Measurements from ENCODE around the gene CHERP.
"Not testable (repeated sequence)": the region's sequence is repeated elsewhere in the genome, so short reads cannot be mapped to it uniquely, and the experiment has no call there.

Gene CHERP

DNA sequence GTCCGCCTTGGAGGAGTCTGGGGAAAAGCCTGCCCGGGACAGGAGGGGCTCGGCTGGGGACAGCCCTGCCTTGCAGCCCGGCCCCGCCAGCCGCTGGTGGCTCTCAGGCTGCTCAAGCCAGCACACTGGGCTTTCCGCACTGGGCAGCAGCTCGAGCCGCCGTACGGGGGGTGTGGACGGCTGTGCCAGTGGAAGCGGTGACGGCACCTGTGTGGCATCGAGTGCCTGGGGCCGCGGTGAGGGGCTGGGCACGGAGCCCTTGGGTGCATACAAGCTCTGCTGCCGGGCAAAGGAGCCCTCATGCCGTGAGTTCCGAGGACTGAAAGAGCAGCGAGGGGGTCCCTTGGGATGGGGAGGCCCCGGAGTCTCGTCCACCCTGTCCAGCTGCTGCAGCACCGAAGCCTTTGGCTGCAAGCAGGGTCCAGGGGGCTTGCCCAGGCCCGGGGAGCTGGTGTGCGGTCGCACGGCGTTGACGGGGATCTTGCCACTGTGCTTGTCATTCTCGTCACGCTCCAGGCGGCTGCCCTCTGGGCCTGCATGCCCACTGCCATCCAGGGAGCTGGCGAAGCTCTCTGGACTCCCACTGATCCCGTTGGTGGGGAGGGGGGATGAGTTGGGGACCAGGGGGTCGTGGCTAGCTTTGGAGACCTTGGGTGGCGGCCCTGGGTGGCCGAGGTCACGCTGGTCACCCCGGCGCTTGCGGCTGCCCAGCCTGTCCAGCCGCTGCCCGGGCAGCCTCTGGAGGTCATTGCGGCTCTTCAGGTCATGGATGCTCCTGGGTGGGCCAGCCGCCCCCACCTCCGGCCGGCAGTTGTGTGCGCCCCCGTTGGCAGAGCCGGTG is 34.7 kb upstream of the CHERP start:
- DNase-seq: no peak

DNA sequence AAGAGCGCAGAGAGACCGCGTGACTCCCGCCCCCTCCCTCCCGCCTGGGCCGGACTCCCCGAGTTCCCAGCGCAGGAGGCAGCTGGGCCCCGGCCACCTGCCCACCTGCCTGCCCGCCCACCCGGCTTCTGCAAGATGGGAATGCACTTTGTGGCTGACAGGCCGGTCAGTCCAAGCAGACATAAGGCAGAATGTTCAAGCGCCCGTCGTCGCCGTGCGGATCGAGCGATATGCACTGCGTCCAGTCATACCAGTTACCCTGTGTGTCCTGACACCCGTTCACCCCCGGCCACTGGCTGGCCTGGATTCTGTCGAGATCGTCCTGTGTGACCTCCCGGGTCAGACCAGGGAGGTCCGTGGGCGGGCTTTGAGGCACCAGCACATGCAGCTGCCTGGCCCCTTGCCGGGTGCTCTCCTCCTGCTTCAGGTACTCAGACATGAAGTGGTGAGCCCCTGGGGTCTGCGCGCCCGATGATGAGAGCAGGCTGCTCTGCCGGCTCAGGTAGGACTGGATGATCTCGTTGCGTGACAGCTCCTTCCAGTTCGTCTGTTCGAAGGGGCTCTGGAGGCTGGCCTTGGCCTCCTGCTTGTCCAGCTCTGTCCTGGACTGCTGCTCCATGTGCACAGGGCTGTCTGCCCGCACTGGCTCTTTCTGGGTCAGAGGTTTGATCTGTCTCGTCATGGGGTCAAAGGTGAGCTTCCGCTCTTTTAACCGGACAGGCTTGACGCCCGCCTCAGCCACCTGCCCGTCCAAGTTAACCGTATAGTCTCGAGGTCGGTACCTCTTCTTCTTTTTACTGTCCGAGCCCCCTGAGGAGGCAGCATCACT is 33.8 kb upstream of the CHERP start:
- no peak for DNase-seq

DNA sequence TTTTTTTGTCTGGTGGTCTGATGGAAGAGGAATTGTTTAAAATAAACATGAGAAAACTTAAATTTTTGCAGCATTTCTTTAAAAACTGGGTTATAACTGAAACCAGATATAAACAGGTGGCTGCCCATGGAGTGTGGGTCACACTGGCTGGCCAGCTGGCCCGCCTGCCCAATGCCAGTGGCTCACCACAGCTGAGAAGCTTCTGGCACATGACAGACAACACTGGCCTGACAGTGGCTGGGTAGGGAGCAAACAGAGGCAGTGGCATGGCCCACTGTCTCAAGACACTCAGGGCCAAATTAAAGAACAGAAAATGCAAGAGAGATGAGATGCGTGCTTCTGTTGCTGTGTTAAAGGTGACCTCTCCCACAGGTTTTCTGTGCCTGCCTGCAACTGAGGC is 33.0 kb upstream of the CHERP start:
- no peak for DNase-seq

DNA sequence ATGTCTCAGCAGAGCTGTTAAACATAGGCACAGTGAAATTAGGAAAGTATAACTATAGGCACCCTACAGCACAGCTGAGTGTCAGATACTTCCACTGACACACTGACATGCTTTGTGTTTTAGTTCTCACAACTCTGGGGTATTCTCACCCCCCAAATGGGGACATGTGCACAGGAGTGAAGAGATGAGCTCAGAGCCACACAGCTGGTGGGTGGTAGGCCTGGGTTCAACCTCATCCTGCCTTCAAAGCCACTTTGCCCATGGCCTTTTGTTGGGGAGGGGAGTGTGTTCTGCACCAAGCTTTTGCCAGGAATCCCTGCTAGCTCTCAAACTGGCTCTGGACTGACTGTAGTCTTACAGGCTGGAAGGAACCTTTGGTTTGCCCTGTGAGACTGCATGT is 31.7 kb upstream of the CHERP start:
- no peak for DNase-seq

DNA sequence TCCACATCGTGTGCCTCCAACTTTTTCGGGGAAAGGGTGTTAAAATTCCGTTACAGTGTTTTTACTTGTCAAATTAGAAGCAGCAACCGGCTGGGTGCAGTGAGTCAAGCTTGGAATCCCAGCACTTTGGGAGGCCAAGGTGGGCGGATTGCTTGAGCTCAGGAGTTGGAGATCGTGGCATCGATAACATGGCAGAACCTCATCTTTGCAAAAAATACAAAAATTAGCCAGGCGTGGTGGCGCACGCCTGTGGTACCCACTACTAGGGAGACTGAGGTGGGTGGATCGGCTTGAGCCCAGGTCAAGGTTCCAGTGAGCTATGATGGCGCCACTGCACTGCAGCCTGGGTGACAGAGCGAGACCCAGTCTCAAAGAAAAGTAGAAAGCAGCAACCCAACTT is 31.1 kb upstream of the CHERP start:
- no peak for DNase-seq

DNA sequence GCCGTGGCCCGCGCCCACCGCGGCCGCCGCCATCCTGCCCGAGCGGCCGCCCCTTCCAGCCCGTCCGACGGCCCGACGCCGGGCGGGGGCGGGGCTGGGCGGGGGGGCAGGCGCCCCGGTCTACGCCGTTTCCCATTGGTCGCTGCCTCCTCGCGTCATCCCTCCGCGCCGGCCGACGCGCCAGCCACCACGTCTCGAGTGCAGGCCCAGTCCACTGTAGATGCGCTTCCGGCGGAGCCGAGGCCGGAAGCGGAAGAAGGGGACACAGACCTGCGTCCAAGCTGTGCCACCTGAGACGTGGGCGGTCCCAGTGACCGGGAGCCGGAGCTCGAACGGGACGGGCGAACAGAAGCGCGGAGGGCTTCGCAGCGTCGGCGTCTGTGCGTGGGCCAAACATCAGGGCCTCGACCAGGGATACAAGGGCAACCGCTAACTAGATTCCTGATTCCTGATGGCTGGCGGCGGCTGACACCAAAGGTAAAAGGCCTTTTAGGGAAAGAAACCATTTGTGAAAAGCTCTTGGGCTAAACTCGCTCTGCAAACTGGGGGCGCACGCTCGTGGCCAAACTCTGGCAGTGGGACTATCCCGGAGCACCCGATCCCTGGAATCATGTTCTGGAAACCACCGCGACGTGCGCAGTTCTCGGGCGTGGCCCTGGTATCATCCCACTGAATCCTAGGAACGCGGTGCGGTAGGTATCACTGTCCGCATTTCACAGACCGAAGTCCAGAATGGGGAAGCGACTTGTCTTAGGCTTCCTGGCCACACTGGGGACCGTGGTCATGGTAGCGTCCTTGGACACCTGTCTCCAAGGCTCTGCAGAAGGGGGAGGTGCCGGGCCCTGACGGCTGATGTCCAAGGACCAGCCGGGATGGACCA is 30.3 kb upstream of the CHERP start, which contains the start of gene SLC35E1:
SLC35E1 (minus strand) TSS at position 84 of the 880 bp plus-strand sequence; CDS start at position 33, 51 bp downstream.
- peak; percentile 84 for DNase-seq

DNA sequence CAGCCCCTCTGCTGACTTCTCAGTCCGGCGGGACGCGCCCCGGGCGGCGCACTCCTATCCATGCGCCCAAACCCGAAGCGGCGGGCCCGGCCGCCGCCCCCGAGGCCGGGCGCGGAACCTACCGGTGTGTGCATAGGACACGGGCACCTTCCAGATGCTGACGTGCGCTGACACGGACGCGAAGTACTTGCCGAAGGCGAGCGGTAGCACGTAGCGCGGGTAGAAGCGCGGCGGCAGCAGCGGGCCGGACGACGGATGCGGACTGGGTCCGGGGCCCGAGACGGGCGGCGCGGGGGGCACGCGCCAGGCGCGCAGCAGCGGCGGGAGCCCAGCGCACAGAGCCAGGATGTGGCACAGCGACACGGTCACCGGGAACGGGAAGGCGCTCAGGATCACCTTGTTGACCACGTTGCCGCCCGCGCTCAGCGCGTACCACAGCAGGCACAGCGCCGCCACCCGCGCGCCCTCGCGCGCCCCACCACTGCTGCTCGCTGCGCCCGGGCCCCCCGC is 29.6 kb upstream of the CHERP start:
- no peak for DNase-seq

DNA sequence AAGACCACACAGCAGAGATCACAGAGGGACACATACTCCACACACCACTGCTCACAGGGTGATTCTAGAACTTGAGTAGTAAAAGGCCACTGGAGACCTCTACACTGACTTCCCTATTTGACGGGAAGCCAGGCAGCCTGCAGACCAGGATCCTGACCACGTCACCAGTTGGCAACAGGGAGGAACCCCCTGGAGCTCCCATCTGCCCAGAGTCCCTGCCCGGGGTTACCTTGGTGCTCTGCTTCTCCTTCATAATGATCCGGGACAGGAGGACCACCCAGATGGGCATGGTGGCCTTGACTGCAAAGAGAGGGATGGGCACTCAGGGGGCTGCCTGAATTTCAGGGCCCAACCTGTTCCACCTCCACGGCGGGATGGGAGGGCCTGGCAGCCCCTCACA is 29.0 kb upstream of the CHERP start:
- peak; percentile 16 for DNase-seq

DNA sequence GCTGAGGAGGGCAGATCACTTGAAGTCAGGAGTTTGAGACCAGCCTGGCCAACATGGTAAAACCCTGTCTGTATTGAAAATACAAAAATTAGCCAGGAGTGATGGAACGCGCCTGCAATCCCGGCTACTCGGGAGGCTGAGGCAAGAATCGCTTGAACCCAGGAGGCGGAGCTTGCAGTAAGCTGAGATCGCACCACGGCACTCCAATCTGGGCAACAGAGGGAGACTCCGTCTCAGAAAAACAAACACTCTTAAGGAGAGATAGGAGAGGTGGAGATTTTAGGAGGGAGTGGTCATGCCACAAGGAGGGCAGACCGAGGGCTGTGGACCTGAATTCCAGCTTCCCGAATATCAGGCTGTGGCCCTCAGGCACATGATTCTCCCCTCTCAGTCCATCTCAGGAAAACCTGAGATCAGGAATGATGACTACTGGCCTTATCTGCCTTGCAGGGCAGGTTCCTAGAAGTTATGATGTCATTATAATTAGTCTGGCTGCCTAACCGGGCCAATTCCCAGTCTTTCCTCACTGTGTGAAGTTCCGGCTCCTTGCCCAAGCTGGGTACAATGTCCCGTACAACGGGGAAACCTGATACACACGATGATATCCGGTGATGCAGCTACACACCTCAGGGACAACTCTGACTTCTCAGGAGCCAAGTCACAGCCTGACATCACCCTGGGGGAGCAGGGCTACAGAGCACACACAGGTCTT is 27.5 kb upstream of the CHERP start:
- no peak for DNase-seq

DNA sequence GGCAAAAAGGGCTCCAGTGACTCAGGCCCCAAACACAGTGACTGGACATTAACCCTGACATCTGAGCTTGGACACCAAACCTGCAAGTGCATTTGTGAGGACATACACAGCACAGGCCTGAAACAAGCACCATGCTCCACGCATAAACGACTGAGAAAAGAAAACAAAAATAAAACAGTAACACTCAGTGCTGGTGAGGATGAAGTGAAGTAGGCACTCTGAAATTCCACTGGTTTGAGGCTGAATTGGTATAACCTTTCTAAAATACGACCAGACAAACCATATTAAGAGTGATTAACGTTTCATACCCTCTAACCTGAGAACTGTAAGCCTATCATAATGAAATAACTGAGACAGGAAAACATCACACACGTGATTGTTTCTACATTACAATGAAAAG is 24.5 kb upstream of the CHERP start:
- no peak for DNase-seq

DNA sequence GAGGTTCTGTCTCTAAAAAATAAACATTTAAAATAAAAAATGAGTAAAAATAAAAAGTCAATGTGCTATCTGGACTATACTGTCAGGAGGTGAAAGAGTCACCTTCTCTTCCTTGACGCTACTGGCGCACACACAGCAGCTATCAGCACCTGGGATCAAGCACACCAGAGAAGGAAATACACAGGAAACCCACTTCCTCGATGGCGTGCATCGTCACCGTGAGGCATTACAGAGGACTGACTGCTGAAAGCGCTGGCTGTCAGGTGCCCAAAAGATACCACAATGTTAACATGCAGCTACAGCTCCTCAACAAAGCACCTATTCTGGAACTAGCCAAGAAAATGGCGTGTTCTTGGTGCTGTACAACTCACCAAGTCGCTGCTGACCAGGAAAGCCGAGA is 23.9 kb upstream of the CHERP start:
- DNase-seq: no peak

DNA sequence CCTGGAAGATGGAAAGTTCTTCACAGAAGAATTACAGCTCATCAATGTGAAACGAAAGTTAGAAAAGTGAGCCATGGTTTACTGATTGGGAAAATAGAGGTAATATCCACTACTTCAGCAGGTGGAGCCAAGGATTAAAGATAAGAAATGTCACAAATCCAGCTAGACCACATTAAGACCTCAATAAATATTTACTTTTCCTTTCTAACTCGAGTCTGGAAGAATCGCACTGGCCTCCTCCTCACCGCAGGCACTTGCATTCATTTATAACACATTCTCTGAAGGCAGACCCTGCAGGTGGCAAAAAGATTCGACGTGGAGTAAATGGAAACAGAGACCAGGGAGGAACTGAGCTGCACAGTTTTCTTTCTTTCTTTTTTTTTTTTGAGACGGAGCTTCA is 22.6 kb upstream of the CHERP start:
- no peak for DNase-seq

DNA sequence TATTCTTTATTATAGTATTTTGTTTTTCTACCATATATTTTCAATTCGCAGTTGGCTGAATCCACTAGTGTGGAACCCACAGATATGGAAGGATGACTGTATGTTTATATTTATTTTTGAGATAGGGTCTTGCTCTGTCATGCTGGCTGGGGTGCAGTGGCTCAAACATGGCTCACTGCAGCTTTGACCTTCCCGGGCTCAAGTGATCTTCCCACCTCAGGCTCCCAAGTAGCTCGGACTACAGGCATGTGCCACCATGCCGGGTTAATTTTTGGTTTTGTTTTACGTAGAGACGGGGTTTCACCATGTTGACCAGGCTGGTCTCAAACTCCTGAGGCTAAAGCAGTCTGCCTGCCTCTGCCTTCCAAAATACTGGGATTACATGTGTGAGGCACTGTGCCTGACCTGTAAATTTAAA is 20.4 kb upstream of the CHERP start:
- no peak for DNase-seq

DNA sequence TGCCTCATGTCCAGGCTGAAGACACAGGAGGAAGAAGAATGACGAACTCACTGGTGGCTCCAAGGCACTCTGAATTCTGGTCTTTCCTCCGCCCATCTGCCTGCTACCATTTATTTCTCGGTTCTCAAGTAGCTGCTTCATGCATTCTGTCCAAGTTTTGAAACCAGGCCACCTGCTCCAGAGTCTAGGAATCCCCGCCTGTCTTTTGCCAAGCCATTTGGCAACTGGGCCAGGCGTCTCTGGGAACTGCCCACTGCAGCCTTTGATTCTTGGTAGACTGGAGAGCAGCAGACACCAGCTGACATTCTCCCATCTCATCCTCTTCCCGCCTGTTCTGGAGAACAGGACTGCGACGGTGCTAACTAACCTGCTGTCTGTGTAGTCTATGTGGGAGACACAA is 19.1 kb upstream of the CHERP start:
- DNase-seq: peak; percentile 5

DNA sequence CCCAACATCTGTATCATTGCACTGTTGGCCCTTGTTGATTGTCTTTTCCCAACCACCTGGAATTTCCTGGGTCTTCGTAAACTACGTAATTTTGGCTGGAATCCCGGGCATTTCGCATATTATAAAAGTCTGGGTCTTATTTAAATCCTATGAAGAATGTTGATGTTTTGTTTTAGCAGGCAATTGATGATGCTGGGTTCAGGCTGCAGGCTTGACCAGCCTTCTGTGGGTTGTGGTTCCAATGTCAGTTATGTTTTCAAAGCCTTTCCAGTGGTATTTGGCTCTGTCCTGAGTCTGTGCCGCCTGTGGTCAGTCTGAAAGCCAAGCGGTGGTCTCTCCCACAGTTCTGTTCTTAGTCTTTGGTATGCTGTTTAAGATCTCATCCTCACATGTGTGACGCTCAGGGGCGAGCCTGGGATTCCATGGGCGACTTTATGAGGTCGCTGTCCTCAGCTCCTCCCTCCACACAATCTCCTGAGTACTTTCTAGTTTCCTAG is 17.6 kb upstream of the CHERP start:
- DNase-seq: no peak

DNA sequence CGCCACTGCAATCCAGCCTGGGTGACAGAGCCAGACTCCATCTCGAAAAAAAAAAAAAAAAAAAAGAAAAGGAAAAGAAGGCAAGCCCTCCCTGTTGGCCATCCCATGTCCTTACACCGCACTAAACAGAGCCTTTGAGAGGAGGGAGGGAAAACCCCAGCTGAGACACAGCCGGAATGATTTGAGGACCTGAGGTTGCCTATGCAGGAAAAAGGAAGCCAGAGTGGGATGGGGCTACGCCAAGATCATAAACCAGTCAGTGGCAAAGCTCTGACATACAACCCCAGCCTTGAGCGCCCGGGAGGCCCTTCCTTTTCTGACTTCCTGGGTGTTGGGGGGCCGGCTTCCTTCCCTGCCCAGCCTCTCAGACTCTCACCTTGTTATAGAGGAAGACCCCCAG is 12.5 kb upstream of the CHERP start:
- DNase-seq: no peak

DNA sequence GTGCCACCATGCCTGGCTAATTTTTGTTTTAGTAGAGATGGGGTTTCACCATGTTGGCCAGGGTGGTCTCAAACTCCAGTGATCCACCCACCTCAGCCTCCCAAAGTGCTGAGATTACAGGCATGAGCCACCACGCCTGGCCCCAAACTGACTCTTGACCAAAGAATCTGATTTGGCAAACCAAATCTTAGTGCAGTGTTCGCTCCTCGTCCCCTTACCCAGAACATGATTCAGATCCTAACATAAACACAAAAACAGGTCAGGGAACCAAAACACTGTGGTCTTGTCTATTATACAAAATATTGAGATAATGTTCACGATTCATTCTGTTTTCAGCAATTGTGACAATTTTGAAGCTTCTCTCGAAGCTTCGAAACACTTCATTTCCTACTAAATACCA is 9.7 kb upstream of the CHERP start:
- DNase-seq: not testable (repeated sequence)

DNA sequence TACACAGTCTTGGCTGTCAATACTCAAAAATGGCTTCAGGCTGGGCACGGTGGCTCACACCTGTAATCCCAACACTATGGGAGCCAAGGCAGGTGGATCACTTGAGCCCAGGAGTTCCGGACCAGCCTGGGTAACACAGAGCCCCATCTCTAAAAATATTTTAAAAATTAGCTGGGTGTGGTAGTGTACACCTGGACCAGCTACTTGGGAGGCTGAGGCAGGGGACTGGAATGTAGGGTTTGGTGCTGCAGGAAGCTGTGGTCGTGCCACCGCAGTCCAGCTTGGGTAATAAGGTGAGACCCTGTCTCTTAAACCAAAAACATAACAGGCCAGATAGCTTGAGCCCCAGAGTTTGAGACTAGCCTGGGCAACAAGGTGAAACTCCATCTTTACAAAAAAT is 6.7 kb upstream of the CHERP start:
- no peak for DNase-seq

DNA sequence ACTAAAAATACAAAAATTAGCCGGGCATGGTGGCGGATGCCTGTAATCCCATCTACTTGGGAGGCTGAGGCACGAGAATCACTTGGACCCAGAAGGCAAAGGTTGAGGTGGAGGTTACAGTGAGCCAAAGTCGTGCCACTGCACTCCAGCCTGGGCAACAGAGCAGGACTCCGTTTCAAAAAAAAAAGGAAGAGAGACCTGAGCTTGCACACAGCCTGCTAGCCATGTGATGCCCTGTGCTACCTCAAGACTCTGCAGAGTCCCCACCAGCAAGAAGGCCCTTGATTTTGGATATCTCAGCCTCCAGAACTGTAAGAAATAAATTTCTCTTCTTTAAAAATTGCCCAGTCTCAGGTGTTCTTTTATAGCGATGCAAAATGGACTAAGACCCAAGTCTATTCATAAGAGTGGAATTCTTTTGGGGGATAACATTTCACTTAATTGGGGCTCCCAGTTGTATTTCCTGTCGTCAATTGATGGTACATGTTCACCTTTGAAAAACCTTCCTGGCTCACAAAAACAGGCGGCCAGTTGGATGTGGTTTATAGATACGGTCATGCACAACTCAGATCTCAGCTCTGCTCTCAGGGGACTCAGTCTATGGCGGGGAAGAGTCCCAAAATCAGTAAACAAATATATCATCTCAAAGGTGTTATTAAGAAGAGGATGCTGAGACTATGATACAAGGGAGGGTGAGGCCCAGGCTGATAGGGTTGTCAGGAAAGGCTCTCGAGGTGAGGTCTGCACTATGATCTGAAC is 2.4 kb upstream of the CHERP start:
- DNase-seq: no peak

DNA sequence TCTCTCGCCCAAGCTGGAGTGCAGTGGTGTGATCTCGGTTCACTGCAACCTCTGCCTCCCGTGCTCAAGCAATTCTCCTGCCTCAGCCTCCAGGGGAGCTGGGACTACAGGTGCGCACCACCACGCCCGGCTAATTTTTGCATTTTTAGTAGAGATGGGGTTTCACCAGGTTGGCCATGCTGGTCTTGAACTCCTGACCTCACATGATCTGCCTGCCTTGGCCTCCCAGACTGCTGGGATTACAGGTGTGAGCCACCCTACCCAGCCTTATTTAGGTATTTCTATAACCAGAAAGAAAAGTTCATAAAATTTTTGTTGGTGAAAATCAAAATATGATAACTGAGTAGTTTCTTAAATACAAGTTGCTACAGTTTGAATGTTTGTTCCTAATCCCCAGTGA is 1.5 kb upstream of the CHERP start:
- DNase-seq: not testable (repeated sequence)

DNA sequence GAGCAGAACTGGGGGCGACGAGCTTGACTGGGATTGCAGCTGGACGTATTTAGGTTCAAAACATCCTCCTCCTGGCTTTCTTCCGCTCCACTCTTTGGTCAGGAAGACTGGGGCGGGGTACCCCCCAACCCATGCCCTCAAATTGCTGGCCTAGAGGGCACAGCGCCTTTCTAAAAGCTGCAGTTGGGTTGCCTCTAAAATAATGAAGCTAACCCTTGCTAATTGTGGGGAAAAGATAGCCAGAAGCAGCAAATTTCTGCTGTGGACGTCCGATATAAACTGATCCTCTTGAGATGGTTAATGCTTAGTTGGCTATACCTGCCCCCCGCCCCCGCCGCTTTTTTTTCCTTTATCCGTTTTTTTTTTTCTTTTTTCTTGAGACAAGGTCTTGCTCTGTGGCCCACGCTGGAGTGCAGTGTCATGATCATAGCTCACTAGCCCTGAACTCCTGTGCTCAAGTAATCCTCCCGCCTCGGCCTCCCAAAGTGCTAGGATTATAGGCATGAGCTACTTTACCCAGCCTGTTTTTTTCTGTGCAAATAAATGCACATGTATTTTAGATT is 754 bp upstream of the CHERP start:
- no peak for DNase-seq
